ENCODE measurements around the gene RIPK1. TPM values are rescaled to one million over a fixed set of nuclear protein-coding genes. Genes with fewer than 3 reads are reported as not detected.
"Not testable (repeated sequence)": the region's sequence is repeated elsewhere in the genome, so short reads cannot be mapped to it uniquely, and the experiment has no call there.

RIPK1 gene
- polyA plus RNA-seq, 1 experiment, result 25.9 TPM

- TF ChIP-seq CTCF (IDR thresholded peaks at IDR 0.05; ENCODE audit: low read depth, low read length), result no peak
- Histone ChIP-seq H3K27me3 (ENCODE audit: control insufficient read depth, insufficient read depth, low read length) (peaks cover 2% of the 10 kb centered on the region), H3K9me3 (ENCODE audit: control insufficient read depth, insufficient read depth, low read length) (no peaks in the 10 kb centered on the region; the same call in 1 of the 2 replicates), H3K4me3 (ENCODE audit: low read depth, low read length) (no peak overlapping the region), H3K27ac (ENCODE audit: low read depth, low read length) (no peak overlapping the region)
- no peak for DNase-seq (ENCODE audit: low read depth, low spot score)
- ChIA-PET POLR2A (no interaction called here), CTCF (interaction anchor here (0.7 to 2.8 kb wide), 4 partner anchors 58 to 130 kb away, joined by 3 to 13 read pairs (median 4); no protein-coding TSS in a partner anchor)
These were observed 11.1 kb upstream of the RIPK1 start for GRCh38 chr6:3057063-3057770.

GRCh38 chr6:3058957-3059356, 9.3 kb upstream of the RIPK1 start:
- ChIA-PET POLR2A (interaction anchor here (0.6 kb wide), 1 partner anchor 51 kb away, joined by 8 read pairs; no protein-coding TSS in a partner anchor), CTCF (interaction anchor here (1.1 to 1.2 kb wide), 2 partner anchors 59 to 321 kb away, joined by 3 to 4 read pairs; partner anchors contain the start of gene NQO2)
- Histone ChIP-seq H3K27ac (ENCODE audit: low read depth, low read length) (no peak overlapping the region), H3K4me3 (ENCODE audit: low read depth, low read length) (no peak overlapping the region), H3K27me3 (ENCODE audit: control insufficient read depth, insufficient read depth, low read length) (no peaks in the 10 kb centered on the region), H3K9me3 (ENCODE audit: control insufficient read depth, insufficient read depth, low read length) (no peaks in the 10 kb centered on the region; the same call in 1 of the 2 replicates)
- TF ChIP-seq CTCF (IDR thresholded peaks at IDR 0.05; ENCODE audit: low read depth, low read length), result no peak
- no peak for DNase-seq (ENCODE audit: low read depth, low spot score)

- H3K4me3 ChIP-seq (ENCODE audit: low read depth, low read length); POLR2A ChIA-PET; DNase-seq (ENCODE audit: low read depth, low spot score); H3K9me3 ChIP-seq (ENCODE audit: control insufficient read depth, insufficient read depth, low read length); H3K27ac ChIP-seq (ENCODE audit: low read depth, low read length); H3K27me3 ChIP-seq (ENCODE audit: control insufficient read depth, insufficient read depth, low read length): not testable (repeated sequence)
- CTCF ChIA-PET, result interaction anchor here (1.2 kb wide), 1 partner anchor 107 kb away, joined by 3 read pairs; no protein-coding TSS in a partner anchor
These were observed 8.2 kb upstream of the RIPK1 start for GRCh38 chr6:3060092-3060491.

- CTCF ChIA-PET, result interaction anchor here (0.6 to 1.1 kb wide), 4 partner anchors 8 to 109 kb away, joined by 3 to 7 read pairs (median 4); partner anchors contain the start of gene NQO2
- Histone ChIP-seq H3K4me3 (ENCODE audit: low read depth, low read length) (no peak overlapping the region), H3K27ac (ENCODE audit: low read depth, low read length) (no peak overlapping the region), H3K9me3 (ENCODE audit: control insufficient read depth, insufficient read depth, low read length) (no peaks in the 10 kb centered on the region; the same call in 1 of the 2 replicates), H3K27me3 (ENCODE audit: control insufficient read depth, insufficient read depth, low read length) (no peaks in the 10 kb centered on the region)
- POLR2A ChIA-PET, result interaction anchor here (0.6 to 2.0 kb wide), 2 partner anchors 60 to 72 kb away, joined by 3 to 6 read pairs; no protein-coding TSS in a partner anchor
- TF ChIP-seq CTCF (IDR thresholded peaks at IDR 0.05; ENCODE audit: low read depth, low read length), result peak; percentile 39; the same call in 1 of the 2 replicates
- no peak for DNase-seq (ENCODE audit: low read depth, low spot score)
These were observed 6.8 kb upstream of the RIPK1 start for GRCh38 chr6:3061501-3061941.

- not testable (repeated sequence) for H3K27me3 ChIP-seq (ENCODE audit: control insufficient read depth, insufficient read depth, low read length); H3K9me3 ChIP-seq (ENCODE audit: control insufficient read depth, insufficient read depth, low read length); H3K27ac ChIP-seq (ENCODE audit: low read depth, low read length); DNase-seq (ENCODE audit: low read depth, low spot score)
- ChIA-PET POLR2A (interaction anchor here (0.6 to 1.3 kb wide), 14 partner anchors 10 to 962 kb away, joined by 3 to 12 read pairs (median 4); partner anchors contain the start of genes BPHL and NQO2), CTCF (interaction anchor here (0.6 to 1.0 kb wide), 5 partner anchors 61 to 1467 kb away, joined by 3 to 5 read pairs (median 3); partner anchors contain the start of gene MYLK4)
- H3K4me3 ChIP-seq (ENCODE audit: low read depth, low read length), result peak overlapping the region; percentile 74
These were observed 5.0 kb upstream of the RIPK1 start for GRCh38 chr6:3063340-3063732.
